Smooth muscle cell (in vitro differentiated cells): Measurements from ENCODE around the gene MOGAT2. TPM values are rescaled to one million over a fixed set of nuclear protein-coding genes. Genes with fewer than 3 reads are reported as not detected.

ENCODE experiments used
- DNase-seq: peaks from one replicate; lab custom pipeline; 2025; ENCODE audit not compliant: unreplicated experiment; lab: John Stamatoyannopoulos, UW
- H2AFZ ChIP-seq: fragments of 200-600 bp; sonication (generic); 2 replicates; pipeline ENCODE4 v1.6.0; 2016; ENCODE audit warnings: antibody characterized with exemption, low read depth, mild to moderate bottlenecking
- H3F3A ChIP-seq: fragments of 200-600 bp; sonication (generic); 2 replicates; pipeline ENCODE4 v1.6.0; 2017; ENCODE audit warnings: antibody characterized with exemption, low read depth
- H3K27ac ChIP-seq: fragments of 200-600 bp; sonication (generic); 2 replicates; pipeline ENCODE4 v1.5.1; 2016; ENCODE audit warnings: low read depth, mild to moderate bottlenecking
- H3K27me3 ChIP-seq: fragments of 200-600 bp; sonication (generic); 2 replicates; pipeline ENCODE4 v1.6.1; 2016; ENCODE audit warnings: low read depth, mild to moderate bottlenecking
- H3K36me3 ChIP-seq: fragments of 200-600 bp; sonication (generic); 2 replicates; pipeline ENCODE4 v1.5.1; 2016; ENCODE audit warnings: low read depth
- H3K4me1 ChIP-seq: fragments of 200-600 bp; sonication (generic); 2 replicates; pipeline ENCODE4 v1.5.1; 2016; ENCODE audit warnings: low read depth
- H3K4me2 ChIP-seq: fragments of 200-600 bp; sonication (generic); 2 replicates; pipeline ENCODE4 v1.6.0; 2016; ENCODE audit warnings: mild to moderate bottlenecking
- H3K4me3 ChIP-seq: fragments of 200-600 bp; sonication (generic); 2 replicates; pipeline ENCODE4 v1.5.1; 2016; ENCODE audit warnings: mild to moderate bottlenecking
- H3K79me2 ChIP-seq: fragments of 200-600 bp; sonication (generic); 2 replicates; pipeline ENCODE4 v1.6.0; 2016; ENCODE audit warnings: low read depth, mild to moderate bottlenecking
- H3K9ac ChIP-seq: fragments of 200-600 bp; sonication (generic); 2 replicates; pipeline ENCODE4 v1.6.0; 2016; ENCODE audit warnings: low read depth
- H3K9me3 ChIP-seq: fragments of 200-600 bp; sonication (generic); replicated peaks from 2 replicates; pipeline ENCODE4 v1.5.1; 2016; ENCODE audit warnings: low read depth
- H4K20me1 ChIP-seq: fragments of 200-600 bp; sonication (generic); 2 replicates; pipeline ENCODE4 v1.6.0; 2016; ENCODE audit warnings: low read depth
- WGBS: methylation state at CpG from one replicate; pipeline ENCODE4 v1.1.7; 2016; ENCODE audit warnings: low lambda C conversion rate; 5-methylcytosine and 5-hydroxymethylcytosine counted together
- polyA plus RNA-seq: library from polyadenylated mRNA; unstranded; fragments of >200 nt; fragmentation: Nextera tagmentation; extraction: Ambion mirVana; gene quantifications from 2 replicates; pipeline ENCODE4 v1.2.1, GENCODE V29; 2016
- total RNA-seq: library from RNA; depleted of rRNA; stranded (reverse); fragments of >200 nt; gene quantifications from 2 replicates; pipeline ENCODE4 v1.2.3, GENCODE V29; 2014
- TF ChIP-seq, protein P1 (sequence below): fragments of 200-600 bp; sonication (generic); IDR thresholded peaks from 2 replicates; pipeline ENCODE4 v1.5.1; 2017; ENCODE audit warnings: borderline replicate concordance, mild to moderate bottlenecking, antibody characterized with exemption; ENCODE audit not compliant: insufficient read depth, poor library complexity, severe bottlenecking

Gene MOGAT2
- total and polyA plus RNA-seq, 2 experiments from 2014 or later = not detected

DNA sequence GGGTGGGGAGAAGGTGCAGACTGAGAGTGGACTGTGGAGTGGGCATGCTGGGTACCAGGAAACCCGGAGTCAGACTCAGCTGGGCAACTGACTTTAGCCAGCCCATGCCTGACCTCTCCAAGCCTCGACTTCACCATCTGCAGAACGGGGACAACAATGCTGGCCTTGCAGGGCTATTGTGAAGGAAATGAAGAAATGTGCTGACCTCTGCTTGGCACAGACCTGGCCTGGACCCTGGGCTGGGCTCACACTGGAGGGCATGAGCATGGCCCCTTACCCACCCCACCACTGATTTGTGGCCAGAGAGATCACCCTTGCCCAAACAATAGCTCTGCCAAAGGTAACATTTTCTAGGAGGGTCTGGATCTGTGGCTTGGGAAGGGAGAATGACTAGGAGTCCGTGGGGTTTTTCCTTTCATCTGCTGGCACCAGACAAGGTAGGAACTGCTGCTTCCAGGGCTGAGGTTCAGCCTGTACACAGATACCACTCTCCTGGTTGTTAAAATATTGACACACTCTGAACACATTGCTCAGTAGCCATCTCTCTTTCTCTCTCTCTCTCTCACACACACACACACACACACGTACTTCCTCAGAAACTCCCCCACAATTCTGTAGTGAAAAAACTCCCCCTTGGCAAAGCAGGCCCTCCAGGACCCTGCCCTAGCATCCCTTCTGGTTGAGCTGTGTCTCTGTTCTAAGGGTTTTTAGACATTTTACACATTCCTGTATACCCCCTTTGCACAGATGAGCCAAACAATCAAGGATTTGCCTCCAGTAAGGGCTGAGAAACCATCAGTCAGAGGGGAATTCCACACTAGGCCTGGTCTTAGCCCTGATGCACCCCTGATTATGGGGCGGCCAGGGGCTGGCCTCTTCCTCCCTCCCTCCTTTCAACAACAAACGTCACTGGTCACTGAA is 1.0 kb downstream of the MOGAT2 start:
- no peak for DNase-seq
- Histone ChIP-seq H3K4me1 (no peaks in the 10 kb centered on the region), H2AFZ (no peak overlapping the region), H3K4me3 (no peak overlapping the region), H3K27ac (no peak overlapping the region), H3K9me3 (no peaks in the 10 kb centered on the region), H3K79me2 (no peaks in the 10 kb centered on the region), H3K36me3 (no peaks in the 10 kb centered on the region), H4K20me1 (no peaks in the 10 kb centered on the region), H3K9ac (no peak overlapping the region), H3K4me2 (no peak overlapping the region), H3K27me3 (peaks cover 5% of the 10 kb centered on the region), H3F3A (no peaks in the 10 kb centered on the region)
- WGBS = 82% methylated on average over 7 of the region's 7 CpGs
- TF ChIP-seq, protein P1, sequence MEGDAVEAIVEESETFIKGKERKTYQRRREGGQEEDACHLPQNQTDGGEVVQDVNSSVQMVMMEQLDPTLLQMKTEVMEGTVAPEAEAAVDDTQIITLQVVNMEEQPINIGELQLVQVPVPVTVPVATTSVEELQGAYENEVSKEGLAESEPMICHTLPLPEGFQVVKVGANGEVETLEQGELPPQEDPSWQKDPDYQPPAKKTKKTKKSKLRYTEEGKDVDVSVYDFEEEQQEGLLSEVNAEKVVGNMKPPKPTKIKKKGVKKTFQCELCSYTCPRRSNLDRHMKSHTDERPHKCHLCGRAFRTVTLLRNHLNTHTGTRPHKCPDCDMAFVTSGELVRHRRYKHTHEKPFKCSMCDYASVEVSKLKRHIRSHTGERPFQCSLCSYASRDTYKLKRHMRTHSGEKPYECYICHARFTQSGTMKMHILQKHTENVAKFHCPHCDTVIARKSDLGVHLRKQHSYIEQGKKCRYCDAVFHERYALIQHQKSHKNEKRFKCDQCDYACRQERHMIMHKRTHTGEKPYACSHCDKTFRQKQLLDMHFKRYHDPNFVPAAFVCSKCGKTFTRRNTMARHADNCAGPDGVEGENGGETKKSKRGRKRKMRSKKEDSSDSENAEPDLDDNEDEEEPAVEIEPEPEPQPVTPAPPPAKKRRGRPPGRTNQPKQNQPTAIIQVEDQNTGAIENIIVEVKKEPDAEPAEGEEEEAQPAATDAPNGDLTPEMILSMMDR = no peak

DNA sequence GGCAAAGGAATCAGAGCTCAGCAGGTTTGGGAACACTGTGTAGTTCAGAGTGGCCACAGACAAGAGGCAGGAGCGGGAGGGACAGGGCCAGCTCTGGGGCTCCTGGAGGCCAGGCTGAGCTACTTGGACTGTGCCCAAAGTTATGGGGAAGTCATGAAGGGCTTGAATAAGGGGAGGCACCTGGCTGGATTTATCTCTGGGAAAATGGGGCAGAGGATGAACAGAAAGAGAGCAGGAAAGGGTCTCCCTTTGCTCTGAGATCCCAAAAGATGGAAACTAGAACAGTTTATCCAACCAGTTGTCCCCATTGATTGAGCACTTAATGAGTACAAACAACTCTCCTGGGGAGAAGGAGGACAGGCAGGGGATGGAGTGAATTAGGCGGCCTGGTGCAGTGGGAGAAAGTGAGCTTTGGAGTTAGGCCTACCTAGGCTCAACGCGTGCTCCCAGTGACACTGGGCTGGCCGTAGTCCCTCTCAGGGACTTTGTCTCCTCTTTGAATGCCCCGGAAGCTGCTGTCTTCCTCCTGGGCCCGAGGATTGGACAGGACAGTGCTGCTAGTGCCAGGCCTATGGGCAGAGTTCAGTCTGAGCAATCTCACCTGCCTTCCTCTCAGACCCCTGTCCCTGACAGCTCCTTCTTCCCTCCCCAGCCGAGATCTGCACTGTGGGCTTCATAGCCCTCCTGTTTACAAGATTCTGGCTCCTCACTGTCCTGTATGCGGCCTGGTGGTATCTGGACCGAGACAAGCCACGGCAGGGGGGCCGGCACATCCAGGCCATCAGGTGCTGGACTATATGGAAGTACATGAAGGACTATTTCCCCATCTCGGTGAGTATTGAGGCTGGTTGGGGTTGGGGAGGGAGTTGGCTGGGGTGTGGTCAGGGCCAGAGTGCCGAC is 2.0 kb downstream of the MOGAT2 start:
- Histone ChIP-seq H3K4me1 (no peaks in the 10 kb centered on the region), H4K20me1 (no peaks in the 10 kb centered on the region)
- WGBS = 93% methylated on average over 14 of the region's 14 CpGs

DNA sequence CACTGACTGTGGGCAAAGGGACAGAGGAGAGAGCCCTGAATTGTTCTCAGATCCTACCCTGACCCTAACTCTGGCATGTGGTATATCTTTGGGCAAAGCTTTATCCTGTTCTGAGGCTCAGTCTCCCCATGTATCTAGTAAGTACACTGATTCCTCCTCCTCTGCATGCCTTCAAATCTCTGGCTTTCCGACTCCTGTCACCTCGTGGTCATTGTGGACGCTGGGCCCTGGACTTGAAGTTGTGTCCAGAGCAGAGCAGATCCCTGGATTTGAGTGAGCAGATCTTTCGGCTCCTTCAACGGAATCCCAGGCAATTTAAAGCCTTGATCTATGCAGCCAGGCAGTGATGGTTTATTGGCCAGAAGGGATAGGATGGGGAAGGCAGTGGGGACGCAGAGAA is 3.0 kb downstream of the MOGAT2 start:
- WGBS = 91% methylated on average over 6 of the region's 6 CpGs
- Histone ChIP-seq H3K27me3 (peaks cover 5% of the 10 kb centered on the region), H3K36me3 (no peaks in the 10 kb centered on the region), H3K4me1 (no peaks in the 10 kb centered on the region), H3K9ac (no peak overlapping the region), H2AFZ (no peak overlapping the region), H3K9me3 (no peaks in the 10 kb centered on the region), H3K4me3 (no peak overlapping the region), H3F3A (no peaks in the 10 kb centered on the region), H3K4me2 (no peak overlapping the region), H3K79me2 (no peaks in the 10 kb centered on the region), H3K27ac (no peak overlapping the region), H4K20me1 (no peaks in the 10 kb centered on the region)
- TF ChIP-seq, protein P1 = no peak
- DNase-seq = no peak

More for the DNA sequence above, 2.0 kb downstream of the MOGAT2 start:
- TF ChIP-seq, protein P1 = no peak
- Histone ChIP-seq H3K4me3 (no peak overlapping the region), H3K9ac (no peak overlapping the region), H2AFZ (no peak overlapping the region), H3K27ac (no peak overlapping the region), H3K4me2 (no peak overlapping the region), H3K9me3 (no peaks in the 10 kb centered on the region), H3K36me3 (no peaks in the 10 kb centered on the region), H3F3A (no peaks in the 10 kb centered on the region), H3K79me2 (no peaks in the 10 kb centered on the region), H3K27me3 (peaks cover 5% of the 10 kb centered on the region)
- DNase-seq = no peak
